Measurements from ENCODE around the gene RASL10B. TPM values are rescaled to one million over a fixed set of nuclear protein-coding genes. Genes with fewer than 3 reads are reported as not detected.

The RASL10B gene
- total and polyA plus RNA-seq, 7 donors: 0.60 to 5.5 (median 3.6) TPM; not detected in 1

DNA sequence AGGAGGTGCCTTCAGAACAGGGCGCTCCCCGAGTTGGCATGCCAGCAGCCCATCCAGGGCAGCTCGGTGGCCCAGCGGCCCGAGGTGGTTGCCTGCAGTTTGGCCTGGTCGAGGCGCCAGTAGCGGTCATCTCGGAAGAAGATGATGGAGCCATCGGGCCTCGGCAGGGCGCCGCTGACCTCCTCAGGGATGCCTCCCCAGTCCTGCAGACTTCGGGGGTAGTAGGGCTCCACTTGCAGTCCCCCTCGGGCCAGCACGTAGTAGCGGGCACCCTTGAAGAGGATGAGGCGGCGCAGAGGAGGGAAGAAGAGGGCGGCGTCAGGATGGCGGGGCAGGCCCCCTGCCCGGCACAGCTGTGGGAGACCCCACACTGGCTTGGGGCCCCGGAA lies 35.0 kb downstream of the RASL10B start:
- H3K9me3 ChIP-seq: no peaks in the 10 kb centered on the region
- H3K27me3 ChIP-seq: no peaks in the 10 kb centered on the region
- WGBS, 2 donors: 94 to 95% methylated on average over 24 of the region's 24 CpGs
- intact Hi-C loops (cut with DNase I): no loop called here
- DNase-seq: no peak
- H3K4me1 ChIP-seq: peaks cover 0 to 39% (median 24%) of the 10 kb centered on the region in 4 donors
- no peak overlapping the region for H3K27ac ChIP-seq
- no peaks in the 10 kb centered on the region for H3K36me3 ChIP-seq
- no peak for TF ChIP-seq EP300 (IDR thresholded peaks at IDR 0.05)
- TF ChIP-seq CTCF (IDR thresholded peaks at IDR 0.05): no peak
- no peak for TF ChIP-seq POLR2A (IDR thresholded peaks at IDR 0.05)
- TF ChIP-seq POLR2AphosphoS5 (IDR thresholded peaks at IDR 0.05): no peak
- H3K4me3 ChIP-seq: no peak overlapping the region

DNA sequence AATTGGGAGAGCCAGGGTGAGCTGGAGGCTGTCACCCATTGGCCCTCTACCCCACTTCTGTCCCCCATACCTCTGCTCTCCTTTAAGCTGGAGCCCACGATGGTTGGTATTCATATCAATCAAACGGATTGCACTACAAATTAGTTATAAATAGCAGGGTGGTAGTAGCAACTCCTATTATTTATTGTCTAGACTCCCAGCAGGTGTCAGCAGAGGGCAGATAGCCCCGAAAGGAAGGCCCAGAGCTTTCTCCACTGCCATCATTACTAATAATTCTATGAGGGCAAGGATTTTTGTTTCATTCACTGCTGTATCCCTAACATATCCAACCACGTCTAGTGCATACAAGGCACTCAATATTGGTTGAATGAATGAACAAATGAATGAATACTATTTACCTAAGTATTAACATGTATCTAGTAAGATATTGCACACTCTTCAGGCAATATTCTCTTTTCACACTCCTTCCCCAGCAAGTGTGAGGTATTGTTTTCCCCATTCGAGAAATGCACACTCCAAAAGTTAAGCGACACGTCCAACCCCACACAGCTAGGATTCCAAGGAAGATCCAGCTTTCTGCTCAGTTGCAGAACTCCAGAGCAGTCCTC lies 35.6 kb downstream of the RASL10B start:
- intact Hi-C loops (cut with DNase I): no loop called here
- no peak overlapping the region for H3K27ac ChIP-seq
- H3K36me3 ChIP-seq: no peaks in the 10 kb centered on the region
- 50 to 59% methylated on average over 7 of the region's 7 CpGs for WGBS, 2 donors
- no peaks in the 10 kb centered on the region for H3K27me3 ChIP-seq
- no peak overlapping the region for H3K4me3 ChIP-seq
- no peak for DNase-seq
- no peaks in the 10 kb centered on the region for H3K9me3 ChIP-seq
- peaks cover 0 to 39% (median 24%) of the 10 kb centered on the region in 4 donors for H3K4me1 ChIP-seq
- TF ChIP-seq POLR2AphosphoS5 (IDR thresholded peaks at IDR 0.05): no peak
- TF ChIP-seq CTCF (IDR thresholded peaks at IDR 0.05): peak; percentile 34 to 62 (median 50)

DNA sequence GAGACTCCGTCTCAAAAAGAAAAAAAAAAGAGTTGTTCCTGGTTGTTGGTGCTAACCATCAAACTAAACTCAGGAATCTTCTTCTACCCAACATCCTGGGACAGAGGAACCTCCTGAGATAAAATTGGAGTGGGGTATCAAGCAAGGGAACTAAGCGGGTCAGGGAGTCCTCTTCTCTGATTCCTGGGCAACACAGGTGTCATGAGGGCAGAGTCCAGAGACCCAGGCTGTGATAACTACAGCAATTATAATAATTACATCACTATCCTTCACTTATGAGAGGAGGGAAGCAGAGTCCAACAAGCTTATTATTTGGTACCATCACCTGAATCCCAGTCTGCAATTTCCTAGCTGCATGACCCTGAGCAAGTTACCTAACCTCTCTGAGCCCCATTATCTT lies 37.4 kb downstream of the RASL10B start:
- Histone ChIP-seq H3K27ac (no peak overlapping the region), H3K4me3 (no peak overlapping the region), H3K36me3 (no peaks in the 10 kb centered on the region), H3K9me3 (no peaks in the 10 kb centered on the region), H3K4me1 (peaks cover 0 to 52% (median 31%) of the 10 kb centered on the region in 4 donors), H3K27me3 (no peaks in the 10 kb centered on the region)
- WGBS, 2 donors: 64 to 91% methylated on average over 2 of the region's 2 CpGs
- TF ChIP-seq POLR2A (IDR thresholded peaks at IDR 0.05) (no peak), EP300 (IDR thresholded peaks at IDR 0.05) (no peak), CTCF (IDR thresholded peaks at IDR 0.05) (no peak), POLR2AphosphoS5 (IDR thresholded peaks at IDR 0.05) (no peak)
- intact Hi-C loops (cut with DNase I): no loop called here
- no peak for DNase-seq

DNA sequence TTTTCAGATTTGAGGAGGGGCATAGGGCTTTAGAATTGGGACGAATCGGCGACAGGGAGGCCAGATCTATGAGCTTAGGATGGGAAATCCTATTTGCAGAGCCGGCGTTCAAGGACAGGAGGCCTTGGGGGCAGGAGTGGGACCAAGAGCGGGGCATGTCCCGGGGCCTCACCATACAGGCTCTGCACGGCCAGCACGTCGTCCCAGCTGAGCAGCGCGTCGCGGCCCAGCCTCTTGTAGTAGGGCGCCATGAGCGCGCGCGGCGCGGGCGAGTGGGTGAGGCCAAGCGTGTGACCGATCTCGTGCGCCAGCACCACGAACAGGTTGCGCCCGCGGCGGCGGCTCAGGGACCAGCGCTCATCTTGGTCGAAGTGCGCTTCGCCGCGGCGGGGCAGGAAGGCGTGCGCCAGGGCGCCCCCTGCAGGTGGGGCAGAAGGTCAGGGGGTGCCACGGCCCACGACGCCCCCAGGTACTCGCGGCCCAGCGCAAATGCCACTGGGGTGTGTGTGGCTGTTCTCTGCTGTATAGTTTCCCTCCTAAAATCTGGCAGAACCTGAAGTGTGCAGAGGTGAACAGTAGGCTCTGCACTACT lies 38.6 kb downstream of the RASL10B start:
- Histone ChIP-seq H3K4me3 (no peak overlapping the region), H3K36me3 (no peaks in the 10 kb centered on the region), H3K9me3 (no peaks in the 10 kb centered on the region), H3K27ac (no peak overlapping the region), H3K27me3 (no peaks in the 10 kb centered on the region), H3K4me1 (peaks cover 0 to 52% (median 32%) of the 10 kb centered on the region in 4 donors)
- intact Hi-C loops (cut with DNase I): no loop called here
- 96 to 97% methylated on average over 48 of the region's 48 CpGs for WGBS, 2 donors
- TF ChIP-seq CTCF (IDR thresholded peaks at IDR 0.05): no peak
- no peak for TF ChIP-seq POLR2A (IDR thresholded peaks at IDR 0.05)
- TF ChIP-seq POLR2AphosphoS5 (IDR thresholded peaks at IDR 0.05): no peak
- TF ChIP-seq EP300 (IDR thresholded peaks at IDR 0.05): no peak
- no peak for DNase-seq

All from sigmoid colon (tissue), 7 donors.